Measurements from ENCODE around the gene NR1I3.

The NR1I3 gene

GRCh38 chr1:161196111-161196510, 41.9 kb downstream of the NR1I3 start:
- no peak for DNase-seq (ENCODE audit: low spot score)

- peak; percentile 73 for DNase-seq (ENCODE audit: low spot score)
These were observed 42.8 kb downstream of the NR1I3 start for GRCh38 chr1:161195171-161195570.

- peak; percentile 93 for DNase-seq (ENCODE audit: low spot score)
These were observed 44.3 kb downstream of the NR1I3 start for GRCh38 chr1:161193561-161194235.

GRCh38 chr1:161192476-161193465, 45.2 kb downstream of the NR1I3 start:
- DNase-seq (ENCODE audit: low spot score) = peak; percentile 90

GRCh38 chr1:161191971-161192370, 46.0 kb downstream of the NR1I3 start:
- no peak for DNase-seq (ENCODE audit: low spot score)

GRCh38 chr1:161190962-161191521, 47.0 kb downstream of the NR1I3 start:
- DNase-seq (ENCODE audit: low spot score) = no peak

GRCh38 chr1:161189036-161189435, 49.0 kb downstream of the NR1I3 start:
- DNase-seq (ENCODE audit: low spot score) = no peak

- DNase-seq (ENCODE audit: low spot score) = no peak
These were observed 49.6 kb downstream of the NR1I3 start for GRCh38 chr1:161188381-161188780.

GRCh38 chr1:161187311-161187710, 50.7 kb downstream of the NR1I3 start:
- DNase-seq (ENCODE audit: low spot score) = no peak

GRCh38 chr1:161185732-161186311, 52.2 kb downstream of the NR1I3 start:
- DNase-seq (ENCODE audit: low spot score) = peak; percentile 61

- DNase-seq (ENCODE audit: low spot score) = peak; percentile 88
These were observed 52.7 kb downstream of the NR1I3 start for GRCh38 chr1:161185282-161185682.

- DNase-seq (ENCODE audit: low spot score) = no peak
These were observed 55.8 kb downstream of the NR1I3 start for GRCh38 chr1:161182214-161182613.

- DNase-seq (ENCODE audit: low spot score) = no peak
These were observed 57.4 kb downstream of the NR1I3 start for GRCh38 chr1:161180639-161181038.

GRCh38 chr1:161179698-161180097, 58.3 kb downstream of the NR1I3 start:
- no peak for DNase-seq (ENCODE audit: low spot score)
